Measurements from ENCODE around the gene NSUN2.

GRCh38 chr5:6568383-6568782 is 64.5 kb downstream of the NSUN2 start:
- TF ChIP-seq POLR2A (IDR thresholded peaks at IDR 0.05), result no peak
- TF ChIP-seq, protein P1, sequence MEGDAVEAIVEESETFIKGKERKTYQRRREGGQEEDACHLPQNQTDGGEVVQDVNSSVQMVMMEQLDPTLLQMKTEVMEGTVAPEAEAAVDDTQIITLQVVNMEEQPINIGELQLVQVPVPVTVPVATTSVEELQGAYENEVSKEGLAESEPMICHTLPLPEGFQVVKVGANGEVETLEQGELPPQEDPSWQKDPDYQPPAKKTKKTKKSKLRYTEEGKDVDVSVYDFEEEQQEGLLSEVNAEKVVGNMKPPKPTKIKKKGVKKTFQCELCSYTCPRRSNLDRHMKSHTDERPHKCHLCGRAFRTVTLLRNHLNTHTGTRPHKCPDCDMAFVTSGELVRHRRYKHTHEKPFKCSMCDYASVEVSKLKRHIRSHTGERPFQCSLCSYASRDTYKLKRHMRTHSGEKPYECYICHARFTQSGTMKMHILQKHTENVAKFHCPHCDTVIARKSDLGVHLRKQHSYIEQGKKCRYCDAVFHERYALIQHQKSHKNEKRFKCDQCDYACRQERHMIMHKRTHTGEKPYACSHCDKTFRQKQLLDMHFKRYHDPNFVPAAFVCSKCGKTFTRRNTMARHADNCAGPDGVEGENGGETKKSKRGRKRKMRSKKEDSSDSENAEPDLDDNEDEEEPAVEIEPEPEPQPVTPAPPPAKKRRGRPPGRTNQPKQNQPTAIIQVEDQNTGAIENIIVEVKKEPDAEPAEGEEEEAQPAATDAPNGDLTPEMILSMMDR (IDR thresholded peaks at IDR 0.05), result no peak

All from thyroid gland (tissue), 4 donors.